Activated CD8-positive, alpha-beta T cell treated with anti-CD3 and anti-CD28 coated beads, Interleukin-2, amount 10 ng/mL, durations not matched to agents 7 days and 5 days (primary cell): ENCODE results near the gene MEF2A. TPM values are rescaled to one million over a fixed set of nuclear protein-coding genes. Genes with fewer than 3 reads are reported as not detected.

ENCODE experiments used
- ATAC-seq: fragments of 150-1000 bp; cut with Tn5 transposase; one replicate; pipeline ENCODE4 v1.10.0; 2021; ENCODE audit warnings: moderate library complexity
- CTCF ChIA-PET: fragments of 350-600 bp; sonication (Branson Sonifier 250); formaldehyde crosslinking; loops from one replicate; lab custom pipeline; 2021; ENCODE audit warnings: antibody characterized with exemption; lab: Charles Lee
- POLR2A ChIA-PET: fragments of 350-600 bp; sonication (Branson Sonifier 250); formaldehyde crosslinking; loops from one replicate; lab custom pipeline; 2021; ENCODE audit warnings: antibody characterized with exemption; lab: Charles Lee
- DNase-seq: peaks from one replicate; pipeline ENCODE4 v3.0.0-alpha.2; 2020
- H3K27ac Mint-ChIP-seq: one replicate; pipeline ENCODE4 v1.8.0; 2021; ENCODE audit warnings: mild to moderate bottlenecking, mixed read lengths
- H3K27me3 Mint-ChIP-seq: one replicate; pipeline ENCODE4 v1.8.0; 2021; ENCODE audit warnings: low read depth, mixed read lengths
- H3K36me3 Mint-ChIP-seq: one replicate; pipeline ENCODE4 v1.8.0; 2021; ENCODE audit warnings: low read depth, mixed read lengths
- H3K4me1 Mint-ChIP-seq: one replicate; pipeline ENCODE4 v1.8.0; 2021; ENCODE audit warnings: low read depth, mixed read lengths
- H3K4me3 Mint-ChIP-seq: one replicate; pipeline ENCODE4 v1.8.0; 2021; ENCODE audit warnings: mild to moderate bottlenecking, mixed read lengths
- H3K9me3 Mint-ChIP-seq: one replicate; pipeline ENCODE4 v1.8.0; 2022; ENCODE audit warnings: mixed read lengths; ENCODE audit not compliant: insufficient read depth
- total RNA-seq, 2 experiments: library from RNA; stranded (reverse); gene quantifications; one replicate each; pipeline ENCODE4 v1.2.3, GENCODE V29; 2021

MEF2A gene
- total RNA-seq, 2 experiments from 2014 or later: 26.7 to 27.0 TPM

GRCh38 chr15:99682455-99682854, 116.7 kb downstream of the MEF2A start:
- ChIA-PET CTCF (interaction anchor here (0.8 to 2.8 kb wide), 4 partner anchors 10 to 74 kb away, joined by 3 to 15 read pairs (median 4); no protein-coding TSS in a partner anchor), POLR2A (interaction anchor here (1.0 kb wide), 2 partner anchors 115 to 117 kb away, joined by 3 to 4 read pairs; partner anchors contain the start of gene MEF2A)
- Mint-ChIP-seq H3K27me3 (no peaks in the 10 kb centered on the region), H3K9me3 (peaks cover 29% of the 10 kb centered on the region), H3K4me1 (peaks cover 27% of the 10 kb centered on the region), H3K27ac (peak overlapping the region; percentile 70), H3K36me3 (peaks cover 69% of the 10 kb centered on the region), H3K4me3 (no peak overlapping the region)
- no peak for ATAC-seq
- DNase-seq: no peak

- CTCF ChIA-PET: interaction anchor here (1.4 to 2.8 kb wide), 2 partner anchors 11 to 21 kb away, joined by 4 to 15 read pairs; no protein-coding TSS in a partner anchor
- peak; percentile 40 for DNase-seq
- Mint-ChIP-seq H3K27ac (peak overlapping the region; percentile 90), H3K9me3 (peaks cover 29% of the 10 kb centered on the region), H3K27me3 (no peaks in the 10 kb centered on the region), H3K36me3 (peaks cover 68% of the 10 kb centered on the region), H3K4me1 (peaks cover 25% of the 10 kb centered on the region), H3K4me3 (peak overlapping the region; percentile 1)
- peak; percentile 86 for ATAC-seq
- POLR2A ChIA-PET: interaction anchor here (1.0 kb wide), 2 partner anchors 116 to 117 kb away, joined by 3 to 4 read pairs; partner anchors contain the start of gene MEF2A
Observed at GRCh38 chr15:99683000-99683670, 117.4 kb downstream of the MEF2A start.

GRCh38 chr15:99686290-99686689, 120.5 kb downstream of the MEF2A start:
- DNase-seq (no peak), ATAC-seq (no peak)
- Mint-ChIP-seq H3K4me3 (no peak overlapping the region), H3K9me3 (peaks cover 29% of the 10 kb centered on the region), H3K36me3 (peaks cover 65% of the 10 kb centered on the region), H3K4me1 (peaks cover 24% of the 10 kb centered on the region), H3K27me3 (no peaks in the 10 kb centered on the region), H3K27ac (no peak overlapping the region)
- ChIA-PET CTCF (interaction anchor here (5.0 kb wide), 1 partner anchor 18 kb away, joined by 37 read pairs; no protein-coding TSS in a partner anchor), POLR2A (no interaction called here)

- no peak overlapping the region for H3K4me3 Mint-ChIP-seq
- DNase-seq (no peak), ATAC-seq (no peak)
- H3K27ac Mint-ChIP-seq: no peak overlapping the region
- H3K36me3 Mint-ChIP-seq: peaks cover 44% of the 10 kb centered on the region
- H3K4me1 Mint-ChIP-seq: no peaks in the 10 kb centered on the region
- H3K27me3 Mint-ChIP-seq: no peaks in the 10 kb centered on the region
- POLR2A ChIA-PET: no interaction called here
- CTCF ChIA-PET: interaction anchor here (0.9 to 1.5 kb wide), 4 partner anchors 11 to 420 kb away, joined by 3 to 8 read pairs (median 3); no protein-coding TSS in a partner anchor
- no peaks in the 10 kb centered on the region for H3K9me3 Mint-ChIP-seq
Observed at GRCh38 chr15:99692825-99693224, 127.0 kb downstream of the MEF2A start.

GRCh38 chr15:99696096-99696495, 130.3 kb downstream of the MEF2A start:
- CTCF ChIA-PET: interaction anchor here (0.7 to 1.2 kb wide), 2 partner anchors 9 to 175 kb away, joined by 3 read pairs; no protein-coding TSS in a partner anchor
- DNase-seq (no peak), ATAC-seq (no peak)
- H3K4me3 Mint-ChIP-seq: no peak overlapping the region
- no peak overlapping the region for H3K27ac Mint-ChIP-seq
- POLR2A ChIA-PET: no interaction called here
- H3K36me3 Mint-ChIP-seq: peaks cover 33% of the 10 kb centered on the region
- no peaks in the 10 kb centered on the region for H3K27me3 Mint-ChIP-seq
- no peaks in the 10 kb centered on the region for H3K9me3 Mint-ChIP-seq
- no peaks in the 10 kb centered on the region for H3K4me1 Mint-ChIP-seq

GRCh38 chr15:99702895-99703602, 137.3 kb downstream of the MEF2A start:
- peaks cover 39% of the 10 kb centered on the region for H3K4me1 Mint-ChIP-seq
- no peak overlapping the region for H3K27ac Mint-ChIP-seq
- CTCF ChIA-PET: interaction anchor here (0.7 to 4.3 kb wide), 37 partner anchors 10 to 627 kb away, joined by 3 to 120 read pairs (median 9); partner anchors contain the start of genes LRRC28, LYSMD4 and MEF2A
- no peak for DNase-seq
- no peak for ATAC-seq
- no peaks in the 10 kb centered on the region for H3K27me3 Mint-ChIP-seq
- POLR2A ChIA-PET: interaction anchor here (1.1 kb wide), 1 partner anchor 30 kb away, joined by 3 read pairs; the partner anchor contains the start of gene LYSMD4
- peaks cover 9% of the 10 kb centered on the region for H3K36me3 Mint-ChIP-seq
- H3K9me3 Mint-ChIP-seq: no peaks in the 10 kb centered on the region
- no peak overlapping the region for H3K4me3 Mint-ChIP-seq

- DNase-seq (no peak), ATAC-seq (peak; percentile 25)
- peaks cover 14% of the 10 kb centered on the region for H3K36me3 Mint-ChIP-seq
- H3K4me3 Mint-ChIP-seq: no peak overlapping the region
- H3K27ac Mint-ChIP-seq: no peak overlapping the region
- ChIA-PET POLR2A (interaction anchor here (0.7 to 1.5 kb wide), 5 partner anchors 29 to 425 kb away, joined by 3 to 6 read pairs (median 3); partner anchors contain the start of genes LYSMD4 and MEF2A), CTCF (interaction anchor here (0.6 to 4.3 kb wide), 99 partner anchors 9 to 627 kb away, joined by 3 to 120 read pairs (median 5); partner anchors contain the start of genes LRRC28, LYSMD4, MEF2A and SYNM)
- peaks cover 45% of the 10 kb centered on the region for H3K4me1 Mint-ChIP-seq
- H3K27me3 Mint-ChIP-seq: no peaks in the 10 kb centered on the region
- no peaks in the 10 kb centered on the region for H3K9me3 Mint-ChIP-seq
Observed at GRCh38 chr15:99703603-99704443, 138.0 kb downstream of the MEF2A start.

GRCh38 chr15:99704444-99704838, 138.7 kb downstream of the MEF2A start:
- H3K9me3 Mint-ChIP-seq: no peaks in the 10 kb centered on the region
- ATAC-seq (peak; percentile 71), DNase-seq (peak; percentile 65)
- peaks cover 11% of the 10 kb centered on the region for H3K36me3 Mint-ChIP-seq
- no peak overlapping the region for H3K4me3 Mint-ChIP-seq
- ChIA-PET POLR2A (interaction anchor here (0.7 to 1.5 kb wide), 5 partner anchors 29 to 425 kb away, joined by 3 to 6 read pairs (median 3); partner anchors contain the start of genes LYSMD4 and MEF2A), CTCF (interaction anchor here (0.5 to 4.3 kb wide), 99 partner anchors 8 to 628 kb away, joined by 3 to 120 read pairs (median 5); partner anchors contain the start of genes LRRC28, LYSMD4, MEF2A and SYNM)
- no peaks in the 10 kb centered on the region for H3K27me3 Mint-ChIP-seq
- H3K27ac Mint-ChIP-seq: no peak overlapping the region
- peaks cover 48% of the 10 kb centered on the region for H3K4me1 Mint-ChIP-seq

GRCh38 chr15:99706557-99707303, 140.9 kb downstream of the MEF2A start:
- H3K36me3 Mint-ChIP-seq: peaks cover 21% of the 10 kb centered on the region
- H3K27me3 Mint-ChIP-seq: no peaks in the 10 kb centered on the region
- peak; percentile 61 for ATAC-seq
- peak overlapping the region; percentile 60 for H3K4me3 Mint-ChIP-seq
- peaks cover 53% of the 10 kb centered on the region for H3K4me1 Mint-ChIP-seq
- H3K27ac Mint-ChIP-seq: peak overlapping the region; percentile 73
- ChIA-PET CTCF (interaction anchor here (1.1 to 1.8 kb wide), 3 partner anchors 26 to 434 kb away, joined by 3 to 9 read pairs (median 8); no protein-coding TSS in a partner anchor), POLR2A (interaction anchor here (4.1 kb wide), 1 partner anchor 26 kb away, joined by 18 read pairs; the partner anchor contains the start of gene LYSMD4)
- DNase-seq: peak; percentile 46
- no peaks in the 10 kb centered on the region for H3K9me3 Mint-ChIP-seq
